ENCODE data around the gene RDX. TPM values are rescaled to one million over a fixed set of nuclear protein-coding genes. Genes with fewer than 3 reads are reported as not detected.

Gene RDX
- total and polyA plus RNA-seq, 10 of the 15 experiments (the other 5 are each of a cell fraction or from before 2014, with no cell fraction given), result 24.6 to 62.2 (median 47.8) TPM

DNA sequence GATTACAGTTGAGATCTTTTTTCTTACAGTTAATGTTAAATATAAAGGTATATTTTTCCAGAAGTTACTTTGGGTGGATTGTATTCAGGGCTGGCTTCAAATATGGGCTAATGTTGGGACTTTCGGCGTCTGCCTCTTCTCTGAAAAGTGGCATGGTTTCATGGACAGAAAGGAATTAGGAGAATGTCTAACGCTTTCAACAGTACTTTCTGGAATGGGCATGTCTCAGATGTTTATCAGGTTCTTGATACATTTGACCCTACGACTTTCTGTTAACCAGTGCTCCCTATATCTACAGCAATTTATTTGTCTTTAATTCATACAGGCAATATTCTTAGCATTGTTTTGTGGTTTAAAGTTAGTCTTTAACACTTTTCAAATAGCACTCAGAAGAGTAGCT is 169.5 kb downstream of the RDX start:
- ATAC-seq, result no peak
- Histone ChIP-seq H2AFZ (ENCODE audit: control insufficient read depth, low read depth, low read length) (no peak overlapping the region), H3K27me3 (replicated peaks in 1 of 2; ENCODE audit: control insufficient read depth in 2 of 2, insufficient read depth in 2 of 2, low read length in 1 of 2) (no peaks in the 10 kb centered on the region), H3K4me2 (ENCODE audit: control insufficient read depth, insufficient read depth) (no peak overlapping the region), H4K20me1 (ENCODE audit: control insufficient read depth, insufficient read depth) (no peaks in the 10 kb centered on the region; the same call in 1 of the 2 replicates), H3K36me3 (ENCODE audit: control insufficient read depth in 2 of 2, insufficient read depth in 2 of 2, low read length in 1 of 2) (no peaks in the 10 kb centered on the region; a peak in 2 of 4 replicates), H3K4me1 (ENCODE audit: control insufficient read depth, insufficient read depth, low read length) (no peaks in the 10 kb centered on the region), H3K27ac (ENCODE audit: control insufficient read depth, insufficient read depth) (no peak overlapping the region), H3K4me3 (no peak overlapping the region), H3K9ac (ENCODE audit: control insufficient read depth, insufficient read depth, low read length) (no peak overlapping the region), H3K9me3 (replicated peaks; ENCODE audit: control insufficient read depth, insufficient read depth, low read length) (no peaks in the 10 kb centered on the region), H3K79me2 (ENCODE audit: control insufficient read depth, insufficient read depth, low read length) (peaks cover 10% of the 10 kb centered on the region)
- ChIA-PET SMC1A (ENCODE audit: uncharacterized antibody, unreplicated experiment) (interaction anchor here (0.7 to 2.6 kb wide), 5 partner anchors 18 to 1639 kb away, joined by 3 to 8 read pairs (median 3); no protein-coding TSS in a partner anchor), POLR2A (interaction anchor here (1.2 kb wide), 1 partner anchor 21 kb away, joined by 3 read pairs; no protein-coding TSS in a partner anchor), RAD21 (ENCODE audit: unreplicated experiment) (no interaction called here), CTCF (interaction anchor here (1.3 kb wide), 1 partner anchor 180 kb away, joined by 3 read pairs; no protein-coding TSS in a partner anchor)
- 94% methylated on average over 4 of the region's 4 CpGs for WGBS (ENCODE audit: insufficient coverage, insufficient replicate concordance, low lambda C conversion rate, missing lambda C conversion rate)
- no TSS peak for BruUV-seq (replicated peaks)
- DNase-seq (ENCODE audit: low read depth, low spot score), result no peak
- TF ChIP-seq POLR2AphosphoS5 (IDR thresholded peaks at IDR 0.05; ENCODE audit: low read length), result no peak
- in situ Hi-C loops (cut with MboI) (no loop called here), intact Hi-C loops (cut with micrococcal nuclease; ENCODE audit: unreplicated experiment) (no loop called here)
- FAIRE-seq, result peak; percentile 18

DNA sequence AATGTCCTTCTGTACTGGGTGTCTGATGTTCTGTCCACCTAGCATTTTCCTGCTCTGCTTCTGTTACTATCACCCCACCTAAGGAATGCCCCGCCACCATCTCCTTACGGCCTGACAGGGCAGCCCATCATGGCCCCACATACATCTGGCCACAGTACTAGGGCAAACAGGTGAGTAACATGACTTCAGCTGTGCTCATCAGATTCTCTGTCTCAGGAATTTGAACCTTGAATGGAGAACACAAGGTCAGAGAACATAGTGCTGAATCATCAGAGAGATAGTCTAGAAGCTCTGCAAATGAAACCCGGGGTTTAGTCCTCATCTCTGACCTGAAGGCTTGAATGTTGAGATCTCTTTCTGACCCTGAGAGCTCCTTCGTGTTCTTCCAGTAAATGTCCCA is 170.8 kb downstream of the RDX start:
- no peak for FAIRE-seq
- Histone ChIP-seq H3K36me3 (ENCODE audit: control insufficient read depth in 2 of 2, insufficient read depth in 2 of 2, low read length in 1 of 2) (no peaks in the 10 kb centered on the region; a peak in 1 of 4 replicates), H3K9me3 (replicated peaks; ENCODE audit: control insufficient read depth, insufficient read depth, low read length) (no peaks in the 10 kb centered on the region), H3K4me1 (ENCODE audit: control insufficient read depth, insufficient read depth, low read length) (no peaks in the 10 kb centered on the region), H3K4me2 (ENCODE audit: control insufficient read depth, insufficient read depth) (no peak overlapping the region), H3K79me2 (ENCODE audit: control insufficient read depth, insufficient read depth, low read length) (peaks cover 6% of the 10 kb centered on the region), H4K20me1 (ENCODE audit: control insufficient read depth, insufficient read depth) (no peaks in the 10 kb centered on the region; the same call in 1 of the 2 replicates), H3K9ac (ENCODE audit: control insufficient read depth, insufficient read depth, low read length) (no peak overlapping the region), H3K27ac (ENCODE audit: control insufficient read depth, insufficient read depth) (no peak overlapping the region), H3K27me3 (replicated peaks in 1 of 2; ENCODE audit: control insufficient read depth in 2 of 2, insufficient read depth in 2 of 2, low read length in 1 of 2) (no peaks in the 10 kb centered on the region), H3K4me3 (no peak overlapping the region), H2AFZ (ENCODE audit: control insufficient read depth, low read depth, low read length) (no peak overlapping the region)
- POLR2A ChIA-PET, result no interaction called here
- CTCF ChIA-PET, result no interaction called here
- WGBS (ENCODE audit: insufficient coverage, insufficient replicate concordance, low lambda C conversion rate, missing lambda C conversion rate), result 70% methylated on average over 4 of the region's 4 CpGs
- no peak for DNase-seq (ENCODE audit: low read depth, low spot score)
- BruUV-seq (replicated peaks), result no TSS peak
- RAD21 ChIA-PET (ENCODE audit: unreplicated experiment), result no interaction called here
- SMC1A ChIA-PET (ENCODE audit: uncharacterized antibody, unreplicated experiment), result interaction anchor here (0.6 kb wide), 1 partner anchor 139 kb away, joined by 4 read pairs; no protein-coding TSS in a partner anchor
- intact Hi-C loops (cut with micrococcal nuclease; ENCODE audit: unreplicated experiment), result no loop called here
- no peak for ATAC-seq
- in situ Hi-C loops (cut with MboI), result no loop called here
- TF ChIP-seq CEBPB (IDR thresholded peaks at IDR 0.05; ENCODE audit: borderline replicate concordance in 1 of 2, low read depth in 2 of 2, low read length in 2 of 2) (no peak), POLR2AphosphoS5 (IDR thresholded peaks at IDR 0.05; ENCODE audit: low read length) (no peak), NR2F1 (conservative IDR thresholded peaks at IDR 0.05) (no peak), NFXL1 (IDR thresholded peaks at IDR 0.05; ENCODE audit: borderline replicate concordance) (no peak), SREBF2 (IDR thresholded peaks at IDR 0.05; ENCODE audit: low read length) (no peak)
- TF ChIP-seq, protein P1, sequence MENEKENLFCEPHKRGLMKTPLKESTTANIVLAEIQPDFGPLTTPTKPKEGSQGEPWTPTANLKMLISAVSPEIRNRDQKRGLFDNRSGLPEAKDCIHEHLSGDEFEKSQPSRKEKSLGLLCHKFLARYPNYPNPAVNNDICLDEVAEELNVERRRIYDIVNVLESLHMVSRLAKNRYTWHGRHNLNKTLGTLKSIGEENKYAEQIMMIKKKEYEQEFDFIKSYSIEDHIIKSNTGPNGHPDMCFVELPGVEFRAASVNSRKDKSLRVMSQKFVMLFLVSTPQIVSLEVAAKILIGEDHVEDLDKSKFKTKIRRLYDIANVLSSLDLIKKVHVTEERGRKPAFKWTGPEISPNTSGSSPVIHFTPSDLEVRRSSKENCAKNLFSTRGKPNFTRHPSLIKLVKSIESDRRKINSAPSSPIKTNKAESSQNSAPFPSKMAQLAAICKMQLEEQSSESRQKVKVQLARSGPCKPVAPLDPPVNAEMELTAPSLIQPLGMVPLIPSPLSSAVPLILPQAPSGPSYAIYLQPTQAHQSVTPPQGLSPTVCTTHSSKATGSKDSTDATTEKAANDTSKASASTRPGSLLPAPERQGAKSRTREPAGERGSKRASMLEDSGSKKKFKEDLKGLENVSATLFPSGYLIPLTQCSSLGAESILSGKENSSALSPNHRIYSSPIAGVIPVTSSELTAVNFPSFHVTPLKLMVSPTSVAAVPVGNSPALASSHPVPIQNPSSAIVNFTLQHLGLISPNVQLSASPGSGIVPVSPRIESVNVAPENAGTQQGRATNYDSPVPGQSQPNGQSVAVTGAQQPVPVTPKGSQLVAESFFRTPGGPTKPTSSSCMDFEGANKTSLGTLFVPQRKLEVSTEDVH (IDR thresholded peaks at IDR 0.05; ENCODE audit: low read depth, partially characterized antibody), result no peak
- TF ChIP-seq, protein P2, sequence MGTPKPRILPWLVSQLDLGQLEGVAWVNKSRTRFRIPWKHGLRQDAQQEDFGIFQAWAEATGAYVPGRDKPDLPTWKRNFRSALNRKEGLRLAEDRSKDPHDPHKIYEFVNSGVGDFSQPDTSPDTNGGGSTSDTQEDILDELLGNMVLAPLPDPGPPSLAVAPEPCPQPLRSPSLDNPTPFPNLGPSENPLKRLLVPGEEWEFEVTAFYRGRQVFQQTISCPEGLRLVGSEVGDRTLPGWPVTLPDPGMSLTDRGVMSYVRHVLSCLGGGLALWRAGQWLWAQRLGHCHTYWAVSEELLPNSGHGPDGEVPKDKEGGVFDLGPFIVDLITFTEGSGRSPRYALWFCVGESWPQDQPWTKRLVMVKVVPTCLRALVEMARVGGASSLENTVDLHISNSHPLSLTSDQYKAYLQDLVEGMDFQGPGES (IDR thresholded peaks at IDR 0.05), result no peak
- TF ChIP-seq, protein P3, sequence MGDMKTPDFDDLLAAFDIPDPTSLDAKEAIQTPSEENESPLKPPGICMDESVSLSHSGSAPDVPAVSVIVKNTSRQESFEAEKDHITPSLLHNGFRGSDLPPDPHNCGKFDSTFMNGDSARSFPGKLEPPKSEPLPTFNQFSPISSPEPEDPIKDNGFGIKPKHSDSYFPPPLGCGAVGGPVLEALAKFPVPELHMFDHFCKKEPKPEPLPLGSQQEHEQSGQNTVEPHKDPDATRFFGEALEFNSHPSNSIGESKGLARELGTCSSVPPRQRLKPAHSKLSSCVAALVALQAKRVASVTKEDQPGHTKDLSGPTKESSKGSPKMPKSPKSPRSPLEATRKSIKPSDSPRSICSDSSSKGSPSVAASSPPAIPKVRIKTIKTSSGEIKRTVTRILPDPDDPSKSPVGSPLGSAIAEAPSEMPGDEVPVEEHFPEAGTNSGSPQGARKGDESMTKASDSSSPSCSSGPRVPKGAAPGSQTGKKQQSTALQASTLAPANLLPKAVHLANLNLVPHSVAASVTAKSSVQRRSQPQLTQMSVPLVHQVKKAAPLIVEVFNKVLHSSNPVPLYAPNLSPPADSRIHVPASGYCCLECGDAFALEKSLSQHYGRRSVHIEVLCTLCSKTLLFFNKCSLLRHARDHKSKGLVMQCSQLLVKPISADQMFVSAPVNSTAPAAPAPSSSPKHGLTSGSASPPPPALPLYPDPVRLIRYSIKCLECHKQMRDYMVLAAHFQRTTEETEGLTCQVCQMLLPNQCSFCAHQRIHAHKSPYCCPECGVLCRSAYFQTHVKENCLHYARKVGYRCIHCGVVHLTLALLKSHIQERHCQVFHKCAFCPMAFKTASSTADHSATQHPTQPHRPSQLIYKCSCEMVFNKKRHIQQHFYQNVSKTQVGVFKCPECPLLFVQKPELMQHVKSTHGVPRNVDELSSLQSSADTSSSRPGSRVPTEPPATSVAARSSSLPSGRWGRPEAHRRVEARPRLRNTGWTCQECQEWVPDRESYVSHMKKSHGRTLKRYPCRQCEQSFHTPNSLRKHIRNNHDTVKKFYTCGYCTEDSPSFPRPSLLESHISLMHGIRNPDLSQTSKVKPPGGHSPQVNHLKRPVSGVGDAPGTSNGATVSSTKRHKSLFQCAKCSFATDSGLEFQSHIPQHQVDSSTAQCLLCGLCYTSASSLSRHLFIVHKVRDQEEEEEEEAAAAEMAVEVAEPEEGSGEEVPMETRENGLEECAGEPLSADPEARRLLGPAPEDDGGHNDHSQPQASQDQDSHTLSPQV (IDR thresholded peaks at IDR 0.05), result no peak
